PC-3 (cell line): ENCODE measurements around the gene EYS.

ENCODE experiments used
- EZH2 ChIP-seq: fragments of 300-600 bp; sonication (generic); IDR thresholded peaks from one replicate; pipeline ENCODE4 v1.6.1; 2017; ENCODE audit warnings: antibody characterized with exemption, mild to moderate bottlenecking, low read length; ENCODE audit not compliant: unreplicated experiment
- TF ChIP-seq, protein P1 (sequence below): fragments of 300-600 bp; sonication (generic); conservative IDR thresholded peaks from 2 replicates; pipeline ENCODE4 v1.5.1; 2017; ENCODE audit warnings: antibody characterized with exemption, low read depth, mild to moderate bottlenecking, low read length

DNA sequence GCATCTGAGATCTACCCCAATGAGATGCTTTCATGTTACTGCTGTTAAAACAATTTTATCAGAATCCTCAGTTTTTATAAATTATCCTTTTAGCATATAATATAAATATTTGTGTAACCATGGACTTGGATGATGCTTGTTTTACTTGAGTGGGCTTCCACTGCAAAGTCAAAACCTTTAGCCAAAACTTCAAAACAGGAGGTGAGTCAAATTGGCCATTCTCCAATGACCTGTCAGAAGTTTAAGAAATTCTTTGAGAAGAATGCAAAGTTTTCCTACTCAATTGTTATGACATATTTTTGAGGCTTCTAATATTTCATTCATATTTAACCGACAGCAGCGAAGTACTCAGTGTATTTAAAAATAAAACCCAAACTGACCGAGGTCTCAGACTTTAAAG lies 507.9 kb downstream of the EYS start:
- no peak for TF ChIP-seq EZH2
- TF ChIP-seq, protein P1, sequence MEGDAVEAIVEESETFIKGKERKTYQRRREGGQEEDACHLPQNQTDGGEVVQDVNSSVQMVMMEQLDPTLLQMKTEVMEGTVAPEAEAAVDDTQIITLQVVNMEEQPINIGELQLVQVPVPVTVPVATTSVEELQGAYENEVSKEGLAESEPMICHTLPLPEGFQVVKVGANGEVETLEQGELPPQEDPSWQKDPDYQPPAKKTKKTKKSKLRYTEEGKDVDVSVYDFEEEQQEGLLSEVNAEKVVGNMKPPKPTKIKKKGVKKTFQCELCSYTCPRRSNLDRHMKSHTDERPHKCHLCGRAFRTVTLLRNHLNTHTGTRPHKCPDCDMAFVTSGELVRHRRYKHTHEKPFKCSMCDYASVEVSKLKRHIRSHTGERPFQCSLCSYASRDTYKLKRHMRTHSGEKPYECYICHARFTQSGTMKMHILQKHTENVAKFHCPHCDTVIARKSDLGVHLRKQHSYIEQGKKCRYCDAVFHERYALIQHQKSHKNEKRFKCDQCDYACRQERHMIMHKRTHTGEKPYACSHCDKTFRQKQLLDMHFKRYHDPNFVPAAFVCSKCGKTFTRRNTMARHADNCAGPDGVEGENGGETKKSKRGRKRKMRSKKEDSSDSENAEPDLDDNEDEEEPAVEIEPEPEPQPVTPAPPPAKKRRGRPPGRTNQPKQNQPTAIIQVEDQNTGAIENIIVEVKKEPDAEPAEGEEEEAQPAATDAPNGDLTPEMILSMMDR, result no peak
